ENCODE measurements around the gene DCC. TPM values are rescaled to one million over a fixed set of nuclear protein-coding genes. Genes with fewer than 3 reads are reported as not detected.

The DCC gene
- total and polyA plus RNA-seq, 2 experiments from 2014 or later: 0.53 to 0.73 TPM

DNA sequence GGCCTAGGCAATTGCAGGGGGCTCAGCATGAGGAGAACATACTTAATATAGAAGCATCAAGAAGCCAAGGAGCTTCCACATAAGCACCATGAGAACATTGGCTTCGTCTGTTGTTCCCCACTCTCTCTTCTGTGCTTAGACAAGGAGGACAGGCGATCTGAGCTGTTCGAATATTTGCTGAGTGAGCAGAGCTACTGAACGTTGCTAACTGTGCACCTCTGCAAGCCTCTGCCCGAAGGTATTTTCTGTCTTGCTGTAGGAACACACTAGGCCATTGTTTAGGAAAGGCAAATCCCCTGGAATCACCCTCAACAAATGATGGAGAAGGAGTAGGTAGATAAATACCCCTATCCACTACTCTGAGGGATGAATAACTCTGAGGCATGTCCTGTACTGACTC, 813.8 kb downstream of the DCC start (continued):
- TF ChIP-seq, protein P1, sequence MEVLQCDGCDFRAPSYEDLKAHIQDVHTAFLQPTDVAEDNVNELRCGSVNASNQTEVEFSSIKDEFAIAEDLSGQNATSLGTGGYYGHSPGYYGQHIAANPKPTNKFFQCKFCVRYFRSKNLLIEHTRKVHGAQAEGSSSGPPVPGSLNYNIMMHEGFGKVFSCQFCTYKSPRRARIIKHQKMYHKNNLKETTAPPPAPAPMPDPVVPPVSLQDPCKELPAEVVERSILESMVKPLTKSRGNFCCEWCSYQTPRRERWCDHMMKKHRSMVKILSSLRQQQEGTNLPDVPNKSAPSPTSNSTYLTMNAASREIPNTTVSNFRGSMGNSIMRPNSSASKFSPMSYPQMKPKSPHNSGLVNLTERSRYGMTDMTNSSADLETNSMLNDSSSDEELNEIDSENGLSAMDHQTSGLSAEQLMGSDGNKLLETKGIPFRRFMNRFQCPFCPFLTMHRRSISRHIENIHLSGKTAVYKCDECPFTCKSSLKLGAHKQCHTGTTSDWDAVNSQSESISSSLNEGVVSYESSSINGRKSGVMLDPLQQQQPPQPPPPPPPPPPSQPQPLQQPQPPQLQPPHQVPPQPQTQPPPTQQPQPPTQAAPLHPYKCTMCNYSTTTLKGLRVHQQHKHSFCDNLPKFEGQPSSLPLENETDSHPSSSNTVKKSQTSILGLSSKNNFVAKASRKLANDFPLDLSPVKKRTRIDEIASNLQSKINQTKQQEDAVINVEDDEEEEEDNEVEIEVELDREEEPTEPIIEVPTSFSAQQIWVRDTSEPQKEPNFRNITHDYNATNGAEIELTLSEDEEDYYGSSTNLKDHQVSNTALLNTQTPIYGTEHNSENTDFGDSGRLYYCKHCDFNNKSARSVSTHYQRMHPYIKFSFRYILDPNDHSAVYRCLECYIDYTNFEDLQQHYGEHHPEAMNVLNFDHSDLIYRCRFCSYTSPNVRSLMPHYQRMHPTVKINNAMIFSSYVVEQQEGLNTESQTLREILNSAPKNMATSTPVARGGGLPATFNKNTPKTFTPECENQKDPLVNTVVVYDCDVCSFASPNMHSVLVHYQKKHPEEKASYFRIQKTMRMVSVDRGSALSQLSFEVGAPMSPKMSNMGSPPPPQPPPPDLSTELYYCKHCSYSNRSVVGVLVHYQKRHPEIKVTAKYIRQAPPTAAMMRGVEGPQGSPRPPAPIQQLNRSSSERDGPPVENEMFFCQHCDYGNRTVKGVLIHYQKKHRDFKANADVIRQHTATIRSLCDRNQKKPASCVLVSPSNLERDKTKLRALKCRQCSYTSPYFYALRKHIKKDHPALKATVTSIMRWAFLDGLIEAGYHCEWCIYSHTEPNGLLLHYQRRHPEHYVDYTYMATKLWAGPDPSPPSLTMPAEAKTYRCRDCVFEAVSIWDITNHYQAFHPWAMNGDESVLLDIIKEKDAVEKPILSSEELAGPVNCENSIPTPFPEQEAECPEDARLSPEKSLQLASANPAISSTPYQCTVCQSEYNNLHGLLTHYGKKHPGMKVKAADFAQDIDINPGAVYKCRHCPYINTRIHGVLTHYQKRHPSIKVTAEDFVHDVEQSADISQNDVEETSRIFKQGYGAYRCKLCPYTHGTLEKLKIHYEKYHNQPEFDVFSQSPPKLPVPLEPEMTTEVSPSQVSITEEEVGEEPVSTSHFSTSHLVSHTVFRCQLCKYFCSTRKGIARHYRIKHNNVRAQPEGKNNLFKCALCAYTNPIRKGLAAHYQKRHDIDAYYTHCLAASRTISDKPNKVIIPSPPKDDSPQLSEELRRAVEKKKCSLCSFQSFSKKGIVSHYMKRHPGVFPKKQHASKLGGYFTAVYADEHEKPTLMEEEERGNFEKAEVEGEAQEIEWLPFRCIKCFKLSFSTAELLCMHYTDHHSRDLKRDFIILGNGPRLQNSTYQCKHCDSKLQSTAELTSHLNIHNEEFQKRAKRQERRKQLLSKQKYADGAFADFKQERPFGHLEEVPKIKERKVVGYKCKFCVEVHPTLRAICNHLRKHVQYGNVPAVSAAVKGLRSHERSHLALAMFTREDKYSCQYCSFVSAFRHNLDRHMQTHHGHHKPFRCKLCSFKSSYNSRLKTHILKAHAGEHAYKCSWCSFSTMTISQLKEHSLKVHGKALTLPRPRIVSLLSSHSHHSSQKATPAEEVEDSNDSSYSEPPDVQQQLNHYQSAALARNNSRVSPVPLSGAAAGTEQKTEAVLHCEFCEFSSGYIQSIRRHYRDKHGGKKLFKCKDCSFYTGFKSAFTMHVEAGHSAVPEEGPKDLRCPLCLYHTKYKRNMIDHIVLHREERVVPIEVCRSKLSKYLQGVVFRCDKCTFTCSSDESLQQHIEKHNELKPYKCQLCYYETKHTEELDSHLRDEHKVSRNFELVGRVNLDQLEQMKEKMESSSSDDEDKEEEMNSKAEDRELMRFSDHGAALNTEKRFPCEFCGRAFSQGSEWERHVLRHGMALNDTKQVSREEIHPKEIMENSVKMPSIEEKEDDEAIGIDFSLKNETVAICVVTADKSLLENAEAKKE (CRISPR knock-in tag; IDR thresholded peaks at IDR 0.05): no peak
- TF ChIP-seq, protein P2, sequence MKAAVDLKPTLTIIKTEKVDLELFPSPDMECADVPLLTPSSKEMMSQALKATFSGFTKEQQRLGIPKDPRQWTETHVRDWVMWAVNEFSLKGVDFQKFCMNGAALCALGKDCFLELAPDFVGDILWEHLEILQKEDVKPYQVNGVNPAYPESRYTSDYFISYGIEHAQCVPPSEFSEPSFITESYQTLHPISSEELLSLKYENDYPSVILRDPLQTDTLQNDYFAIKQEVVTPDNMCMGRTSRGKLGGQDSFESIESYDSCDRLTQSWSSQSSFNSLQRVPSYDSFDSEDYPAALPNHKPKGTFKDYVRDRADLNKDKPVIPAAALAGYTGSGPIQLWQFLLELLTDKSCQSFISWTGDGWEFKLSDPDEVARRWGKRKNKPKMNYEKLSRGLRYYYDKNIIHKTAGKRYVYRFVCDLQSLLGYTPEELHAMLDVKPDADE (IDR thresholded peaks at IDR 0.05): no peak
- TF ChIP-seq STAT1 (IDR thresholded peaks at IDR 0.05; ENCODE audit: unreplicated experiment): no peak
- no peak for TF ChIP-seq ZNF114 (CRISPR knock-in tag; IDR thresholded peaks at IDR 0.05)

DNA sequence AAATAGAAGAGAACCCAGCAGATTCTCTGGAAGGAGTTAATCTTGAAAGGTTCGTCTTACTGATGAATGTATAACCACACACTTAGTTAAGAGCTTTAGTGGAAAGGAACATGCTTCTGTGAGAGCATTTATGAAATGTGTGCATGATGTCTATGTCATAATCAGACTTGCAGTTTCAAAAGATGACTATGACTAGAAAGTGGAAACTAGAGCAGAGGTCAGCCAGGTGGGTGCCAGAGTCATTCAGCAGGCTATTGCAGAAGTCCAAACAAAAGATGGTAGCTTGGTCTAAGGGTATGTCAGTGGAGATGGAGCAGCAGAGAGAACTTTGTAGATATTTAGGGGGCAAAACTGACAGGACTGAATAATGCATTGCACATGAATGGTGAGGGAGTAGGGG, 825.8 kb downstream of the DCC start:
- H3F3A ChIP-seq (replicated peaks; ENCODE audit: low read depth): no peaks in the 10 kb centered on the region
- Mint-ChIP-seq H3K27me3 (ENCODE audit: insufficient read depth, low read depth, poor library complexity) (no peaks in the 10 kb centered on the region), H3K4me1 (no peaks in the 10 kb centered on the region), H3K9me3 (no peaks in the 10 kb centered on the region), H3K36me3 (ENCODE audit: low read depth) (no peaks in the 10 kb centered on the region), H3K27ac (no peak overlapping the region), H3K4me3 (no peak overlapping the region)
- no peaks in the 10 kb centered on the region for H3K36me3 ChIP-seq (ENCODE audit: insufficient read depth)
- H3K4me2 ChIP-seq: no peak overlapping the region
- no peaks in the 10 kb centered on the region for H3K79me2 ChIP-seq (replicated peaks; ENCODE audit: insufficient read depth)
- peaks cover 4% of the 10 kb centered on the region; the same call in 1 of the 2 replicates for H3K9me2 ChIP-seq (ENCODE audit: insufficient read depth)
- no peak overlapping the region for H2AFZ ChIP-seq
- no peak overlapping the region for H3K27ac ChIP-seq (ENCODE audit: low read depth)
- DNase-seq (ENCODE audit: low spot score) (no peak), ATAC-seq (no peak)
- H3K4me3 ChIP-seq: no peak overlapping the region
- no peaks in the 10 kb centered on the region for H3K27me3 ChIP-seq (ENCODE audit: insufficient read depth)
- no peaks in the 10 kb centered on the region for H4K20me1 ChIP-seq (replicated peaks; ENCODE audit: insufficient read depth)
- no peaks in the 10 kb centered on the region for H3K4me1 ChIP-seq (ENCODE audit: insufficient read depth)
- no peak for TF ChIP-seq NANOG (IDR thresholded peaks at IDR 0.05; ENCODE audit: borderline replicate concordance)
- TF ChIP-seq POLR2AphosphoS5 (IDR thresholded peaks at IDR 0.05; ENCODE audit: low read depth): no peak
- TF ChIP-seq, protein P3, sequence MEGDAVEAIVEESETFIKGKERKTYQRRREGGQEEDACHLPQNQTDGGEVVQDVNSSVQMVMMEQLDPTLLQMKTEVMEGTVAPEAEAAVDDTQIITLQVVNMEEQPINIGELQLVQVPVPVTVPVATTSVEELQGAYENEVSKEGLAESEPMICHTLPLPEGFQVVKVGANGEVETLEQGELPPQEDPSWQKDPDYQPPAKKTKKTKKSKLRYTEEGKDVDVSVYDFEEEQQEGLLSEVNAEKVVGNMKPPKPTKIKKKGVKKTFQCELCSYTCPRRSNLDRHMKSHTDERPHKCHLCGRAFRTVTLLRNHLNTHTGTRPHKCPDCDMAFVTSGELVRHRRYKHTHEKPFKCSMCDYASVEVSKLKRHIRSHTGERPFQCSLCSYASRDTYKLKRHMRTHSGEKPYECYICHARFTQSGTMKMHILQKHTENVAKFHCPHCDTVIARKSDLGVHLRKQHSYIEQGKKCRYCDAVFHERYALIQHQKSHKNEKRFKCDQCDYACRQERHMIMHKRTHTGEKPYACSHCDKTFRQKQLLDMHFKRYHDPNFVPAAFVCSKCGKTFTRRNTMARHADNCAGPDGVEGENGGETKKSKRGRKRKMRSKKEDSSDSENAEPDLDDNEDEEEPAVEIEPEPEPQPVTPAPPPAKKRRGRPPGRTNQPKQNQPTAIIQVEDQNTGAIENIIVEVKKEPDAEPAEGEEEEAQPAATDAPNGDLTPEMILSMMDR (conservative IDR thresholded peaks at IDR 0.05; ENCODE audit: low read depth in 2 of 2): no peak
- TF ChIP-seq ZNF114 (CRISPR knock-in tag; IDR thresholded peaks at IDR 0.05): no peak
- no peak for TF ChIP-seq EZH2phosphoT487 (IDR thresholded peaks at IDR 0.05; ENCODE audit: unreplicated experiment)

Data from GM23338 (cell line).